OCI-LY7 (cell line): ENCODE data around the gene CDC42EP1.

Source experiments
- EZH2phosphoT487 ChIP-seq: fragments of 200-600 bp; sonication (generic); IDR thresholded peaks from 2 replicates; pipeline ENCODE4 v1.6.1; 2018; ENCODE audit warnings: low read depth, borderline replicate concordance, mild to moderate bottlenecking, mixed run types, antibody characterized with exemption, low read length, moderate library complexity, mixed read lengths
- TF ChIP-seq, protein P1 (sequence below): fragments of 200-600 bp; sonication (generic); conservative IDR thresholded peaks from 2 replicates; pipeline ENCODE4 v1.5.1; 2014; ENCODE audit warnings: mild to moderate bottlenecking, antibody characterized with exemption, low read length, moderate library complexity, mixed read lengths

DNA sequence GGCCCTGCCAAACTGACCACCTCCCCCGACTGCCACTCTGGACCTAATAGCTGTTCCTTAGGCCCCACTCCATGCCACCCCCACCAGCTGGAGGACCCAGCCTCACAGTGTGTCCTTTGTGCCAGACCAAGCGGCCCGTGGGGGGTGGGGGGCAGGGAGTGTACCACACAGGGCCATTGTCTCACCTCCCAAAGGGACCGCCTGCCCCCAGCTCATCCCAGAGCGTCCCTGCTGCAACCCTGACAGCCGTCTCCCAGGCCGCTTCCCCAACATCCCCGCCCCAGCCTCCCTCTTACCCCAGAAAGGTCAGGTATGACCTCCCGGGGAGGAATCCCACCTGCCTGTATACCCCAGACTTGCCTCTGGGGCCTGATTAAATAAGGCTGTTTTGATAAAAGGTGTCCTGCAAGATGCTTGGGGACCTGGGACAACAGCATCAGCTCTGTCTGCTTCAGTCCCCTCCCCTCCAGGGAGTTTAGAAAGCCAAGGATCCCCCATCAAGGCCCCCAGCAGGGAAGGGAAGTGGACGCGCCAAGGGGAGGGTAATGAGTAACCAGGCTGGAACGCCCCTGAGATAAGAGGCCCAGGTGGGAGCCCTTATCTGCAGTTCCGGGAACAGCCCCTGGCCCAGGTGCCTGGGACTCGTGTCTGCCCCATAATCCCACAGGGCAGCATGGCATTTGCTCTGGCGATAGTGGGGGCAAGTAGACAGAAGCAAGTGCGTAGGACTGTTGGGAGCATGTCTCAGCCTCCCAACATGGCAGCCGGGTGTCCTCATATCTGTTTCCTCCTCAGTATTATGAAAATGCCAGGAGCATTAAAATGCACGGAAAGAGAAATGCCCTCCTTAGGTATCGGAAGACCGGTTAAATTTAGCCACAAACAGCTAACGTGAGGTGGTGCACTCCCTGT lies 9.0 kb downstream of the CDC42EP1 start:
- TF ChIP-seq, protein P1, sequence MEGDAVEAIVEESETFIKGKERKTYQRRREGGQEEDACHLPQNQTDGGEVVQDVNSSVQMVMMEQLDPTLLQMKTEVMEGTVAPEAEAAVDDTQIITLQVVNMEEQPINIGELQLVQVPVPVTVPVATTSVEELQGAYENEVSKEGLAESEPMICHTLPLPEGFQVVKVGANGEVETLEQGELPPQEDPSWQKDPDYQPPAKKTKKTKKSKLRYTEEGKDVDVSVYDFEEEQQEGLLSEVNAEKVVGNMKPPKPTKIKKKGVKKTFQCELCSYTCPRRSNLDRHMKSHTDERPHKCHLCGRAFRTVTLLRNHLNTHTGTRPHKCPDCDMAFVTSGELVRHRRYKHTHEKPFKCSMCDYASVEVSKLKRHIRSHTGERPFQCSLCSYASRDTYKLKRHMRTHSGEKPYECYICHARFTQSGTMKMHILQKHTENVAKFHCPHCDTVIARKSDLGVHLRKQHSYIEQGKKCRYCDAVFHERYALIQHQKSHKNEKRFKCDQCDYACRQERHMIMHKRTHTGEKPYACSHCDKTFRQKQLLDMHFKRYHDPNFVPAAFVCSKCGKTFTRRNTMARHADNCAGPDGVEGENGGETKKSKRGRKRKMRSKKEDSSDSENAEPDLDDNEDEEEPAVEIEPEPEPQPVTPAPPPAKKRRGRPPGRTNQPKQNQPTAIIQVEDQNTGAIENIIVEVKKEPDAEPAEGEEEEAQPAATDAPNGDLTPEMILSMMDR: no peak
- no peak for TF ChIP-seq EZH2phosphoT487
